KBM-7 (cell line): ENCODE measurements around the gene LAMTOR2.
"Not testable (repeated sequence)": the region's sequence is repeated elsewhere in the genome, so short reads cannot be mapped to it uniquely, and the experiment has no call there.

Experiments
- DNase-seq: peaks from one replicate; pipeline ENCODE4 v3.0.0-alpha.2; 2015
- in situ Hi-C: fragments of 300-500 bp; cut with MboI; formaldehyde crosslinking; loops from 2 replicates; pipeline ENCODE4 v1.14.3; 2020; ENCODE audit warnings: low sequenced_read_pairs, low pct_unique_long_range_greater_than_20kb, mixed read lengths

LAMTOR2 gene

GRCh38 chr1:156050376-156050775 is 4.2 kb upstream of the LAMTOR2 start:
- no peak for DNase-seq
- in situ Hi-C loops: no loop called here

GRCh38 chr1:156051011-156051725 is 3.4 kb upstream of the LAMTOR2 start:
- in situ Hi-C loops: no loop called here
- DNase-seq: no peak

- peak; percentile 69 for DNase-seq
- in situ Hi-C loops: no loop called here
These were observed 1.5 kb upstream of the LAMTOR2 start for GRCh38 chr1:156052862-156053767.

- peak; percentile 49 for DNase-seq
- in situ Hi-C loops: no loop called here
These were observed 648 bp upstream of the LAMTOR2 start, which contains the start of gene UBQLN4 for GRCh38 chr1:156053768-156054499. TSS of gene UBQLN4 (minus strand) at chr1:156053798. CDS start at chr1:156053701, 97 bp downstream.

DNA sequence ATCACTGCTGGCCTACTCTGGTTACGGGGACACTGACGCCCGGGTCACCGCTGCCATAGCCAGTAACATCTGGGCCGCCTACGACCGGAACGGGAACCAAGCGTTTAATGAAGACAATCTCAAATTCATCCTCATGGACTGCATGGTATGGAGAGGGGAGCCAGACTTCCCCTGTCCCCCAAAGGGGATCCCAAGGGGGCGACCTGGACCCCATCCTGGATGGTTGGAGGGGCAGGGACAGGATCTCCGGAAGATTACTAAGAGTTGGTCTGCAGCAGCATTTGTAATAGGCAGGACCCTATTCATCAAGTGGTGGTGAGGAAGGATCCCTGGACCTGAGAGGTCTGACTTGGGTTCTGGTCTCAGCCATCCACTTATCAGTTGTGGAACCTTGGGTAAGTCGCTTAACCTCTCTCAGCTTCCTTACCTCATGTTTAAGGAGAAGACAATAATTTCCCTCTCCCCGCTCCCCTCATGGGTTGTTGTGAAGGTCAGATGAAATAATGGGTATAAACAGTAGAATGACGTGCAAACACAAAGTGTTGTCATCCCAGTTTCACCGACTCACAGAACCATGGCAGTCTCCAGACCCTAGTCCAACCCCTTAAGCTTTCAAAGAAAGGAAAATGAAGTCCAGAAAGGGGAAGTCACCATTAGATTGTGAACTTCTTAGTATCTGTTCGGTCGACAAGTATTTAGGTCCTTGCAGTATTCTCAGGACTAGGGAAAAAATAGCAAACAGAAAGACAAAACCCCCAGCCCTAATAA is 883 bp downstream of the LAMTOR2 start:
- in situ Hi-C loops: no loop called here
- DNase-seq: peak; percentile 66

DNA sequence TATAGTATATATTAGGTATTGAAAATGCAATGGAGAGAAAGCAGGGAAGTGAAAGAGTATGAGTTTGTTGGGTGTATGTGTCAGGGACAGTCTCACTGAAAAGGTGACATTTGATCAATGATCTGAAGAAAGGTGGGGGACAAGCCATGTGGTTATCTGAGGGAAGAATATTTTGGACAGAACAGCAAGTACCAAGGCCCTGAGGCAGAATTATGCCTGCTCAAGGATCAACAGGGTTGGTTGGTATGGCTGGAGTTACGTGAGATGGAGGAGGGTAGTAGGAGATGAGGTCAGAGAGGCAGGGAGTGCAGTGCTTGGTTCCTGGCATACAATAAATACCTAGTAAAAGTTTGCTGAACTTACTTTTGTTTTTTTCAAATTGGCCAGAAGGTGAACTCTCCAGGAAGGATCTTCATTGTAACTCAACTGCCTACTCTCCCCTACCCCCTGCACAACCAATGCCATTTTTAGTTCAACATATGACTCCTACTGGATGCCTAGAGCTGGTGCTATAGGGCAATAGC is 1.8 kb downstream of the LAMTOR2 start:
- in situ Hi-C loops: no loop called here
- no peak for DNase-seq

GRCh38 chr1:156060937-156061636 is 6.5 kb downstream of the LAMTOR2 start, which contains the start of gene RAB25:
TSS of gene RAB25 (plus strand) at chr1:156061160. CDS start at chr1:156061401, 241 bp downstream.
- in situ Hi-C loops: no loop called here
- DNase-seq: no peak

DNA sequence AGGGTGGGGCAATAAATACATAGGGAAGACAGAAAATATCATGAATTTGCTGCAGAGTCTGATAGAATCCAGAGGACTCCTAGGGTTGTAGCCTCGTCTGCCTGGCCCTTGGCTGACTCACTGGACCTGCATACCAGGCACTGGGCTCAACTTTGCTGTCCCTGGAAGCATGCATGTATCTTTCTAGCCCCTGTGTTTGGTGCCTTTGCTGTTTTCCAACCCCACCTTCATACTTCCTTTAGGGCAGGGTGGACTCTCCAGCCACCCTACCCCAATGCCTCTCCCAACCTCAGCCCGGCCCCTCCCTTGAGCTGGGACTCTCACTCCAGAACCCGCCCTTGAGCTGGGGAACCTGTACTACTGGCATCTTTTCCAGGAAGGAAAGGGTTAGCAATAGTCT is 7.6 kb downstream of the LAMTOR2 start:
- no peak for DNase-seq
- in situ Hi-C loops: no loop called here

DNA sequence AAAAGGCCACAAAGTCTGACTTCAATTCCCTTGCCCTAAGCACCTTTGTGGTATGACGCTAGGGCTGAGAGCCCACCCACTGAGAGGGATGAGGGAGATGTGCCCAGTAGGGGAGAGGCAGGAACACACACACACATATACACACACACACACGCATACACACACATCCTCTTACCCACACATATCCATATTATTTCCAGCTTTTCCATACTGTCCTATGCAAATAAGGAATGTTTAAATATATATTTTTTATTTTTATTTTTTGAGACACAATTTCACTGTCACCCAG is 9.4 kb downstream of the LAMTOR2 start:
- in situ Hi-C loops: no loop called here
- DNase-seq: no peak

DNA sequence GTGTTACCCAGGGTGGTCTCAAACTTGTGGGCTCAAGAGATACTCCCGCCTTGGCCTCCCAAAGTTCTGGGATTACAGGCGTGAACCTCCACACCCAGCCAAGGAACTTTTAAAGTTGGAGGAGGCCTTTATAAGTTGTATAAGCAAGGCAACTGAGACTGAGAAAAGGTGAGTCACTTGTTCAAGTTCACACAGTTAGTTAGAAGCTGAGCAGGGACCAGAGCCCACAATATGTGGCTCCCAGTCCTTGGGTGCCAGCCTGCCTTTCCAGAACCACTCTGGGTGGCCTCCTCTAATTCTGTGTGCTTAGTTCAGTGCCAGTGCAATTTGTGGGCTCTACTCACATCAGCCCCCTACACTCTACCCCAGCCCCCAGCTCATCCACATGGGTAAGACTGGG is 10.0 kb downstream of the LAMTOR2 start:
- no peak for DNase-seq
- in situ Hi-C loops: no loop called here

DNA sequence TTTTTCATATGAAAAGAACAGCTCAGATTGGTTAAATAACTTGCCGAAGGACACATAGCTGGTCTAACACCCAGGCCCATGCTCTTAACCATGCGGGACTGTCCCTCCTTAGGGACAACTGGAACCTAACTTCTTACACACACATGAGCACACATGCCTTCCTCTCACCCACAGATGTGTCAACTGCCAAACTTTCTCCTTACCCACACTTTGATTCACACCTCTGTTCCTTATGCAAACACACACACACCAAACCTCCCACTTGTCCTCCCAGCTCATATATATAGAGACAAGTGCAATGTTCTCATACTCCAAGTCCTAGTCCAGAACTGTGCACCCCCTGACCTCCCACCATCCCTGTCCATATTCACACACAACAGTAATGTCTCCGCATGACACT is 10.6 kb downstream of the LAMTOR2 start:
- no peak for DNase-seq
- in situ Hi-C loops: no loop called here

GRCh38 chr1:156065871-156066270 is 11.3 kb downstream of the LAMTOR2 start:
- in situ Hi-C loops: no loop called here
- DNase-seq: no peak

- DNase-seq: no peak
- in situ Hi-C loops: no loop called here
These were observed 12.7 kb downstream of the LAMTOR2 start for GRCh38 chr1:156067262-156067661.

- in situ Hi-C loops: no loop called here
- DNase-seq: no peak
These were observed 15.2 kb downstream of the LAMTOR2 start for GRCh38 chr1:156069490-156070455.

DNA sequence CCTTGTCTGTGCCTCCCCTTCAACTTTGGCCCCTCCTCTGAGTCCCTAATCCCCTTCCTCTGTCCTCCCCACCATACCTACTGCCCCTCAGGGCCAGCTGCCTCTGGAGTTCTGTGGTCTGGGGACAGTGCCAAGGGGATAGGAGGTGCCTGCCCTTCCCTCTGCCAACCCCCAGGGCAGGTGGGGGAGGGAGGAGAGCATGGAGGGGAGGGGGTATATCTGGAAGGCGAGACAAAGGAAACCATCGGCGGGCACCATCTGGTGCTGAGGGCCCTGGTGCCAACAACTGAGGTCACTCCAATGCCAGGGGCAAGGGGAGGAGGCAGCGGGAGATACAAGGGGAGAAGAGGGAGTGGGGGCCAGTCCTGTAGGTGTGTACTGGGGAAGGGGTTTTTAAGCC is 16.0 kb downstream of the LAMTOR2 start:
- no peak for DNase-seq

DNA sequence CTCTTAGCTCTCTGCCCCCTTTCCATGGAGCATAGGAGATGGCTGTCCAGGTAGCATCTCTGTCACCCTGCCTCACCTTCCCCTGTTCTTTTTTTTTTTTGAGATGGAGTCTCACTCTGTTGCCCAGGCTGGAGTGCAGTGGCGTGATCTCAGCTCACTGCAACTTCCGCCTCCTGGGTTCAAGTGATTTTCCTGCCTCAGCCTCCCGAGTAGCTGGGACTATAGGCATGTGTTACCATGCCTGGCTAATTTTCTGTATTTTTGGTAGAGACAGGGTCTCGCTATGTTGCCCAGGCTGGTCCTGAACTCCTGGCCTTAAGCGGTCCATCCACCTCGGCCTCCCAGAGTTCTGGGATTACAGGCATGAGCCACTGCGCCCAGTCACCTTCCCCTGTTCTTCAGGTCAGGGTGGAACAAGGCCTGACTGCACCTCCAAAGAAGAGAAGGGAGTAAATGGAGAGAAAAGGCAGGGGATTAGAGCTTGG is 16.8 kb downstream of the LAMTOR2 start:
- DNase-seq, in situ Hi-C loops: not testable (repeated sequence)

More for the DNA sequence above, 16.0 kb downstream of the LAMTOR2 start:
- in situ Hi-C loops: no loop called here

DNA sequence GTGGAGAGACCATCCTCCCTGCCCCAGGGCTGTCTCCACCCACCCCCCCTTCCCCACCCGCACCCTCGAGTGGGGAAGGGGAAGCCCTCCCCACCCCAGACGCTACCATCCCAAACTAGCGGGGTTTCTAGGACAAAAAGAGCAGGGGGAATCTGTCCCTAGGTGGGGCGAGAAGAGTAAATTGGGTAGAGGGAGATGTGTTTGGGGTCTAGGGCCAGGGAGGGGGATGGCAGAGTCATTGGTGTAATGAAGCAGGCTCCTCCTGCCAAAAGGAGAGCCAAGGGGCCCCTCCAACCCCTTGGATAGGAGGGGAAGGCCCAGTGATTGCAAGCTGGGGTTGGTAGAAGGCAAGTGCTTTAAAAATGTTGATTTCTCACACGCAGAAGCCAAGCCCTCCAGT is 17.7 kb downstream of the LAMTOR2 start:
- in situ Hi-C loops: no loop called here
- no peak for DNase-seq
